DND-41 (cell line): ENCODE measurements around the gene ASRGL1.

Experiments
- ATAC-seq: fragments of 200-7000 bp; cut with Tn5 transposase; 3 replicates; pipeline ENCODE4 v1.9.1; 2021; ENCODE audit warnings: low read depth; ENCODE audit not compliant: insufficient read depth
- DNase-seq: peaks from one replicate; pipeline ENCODE4 v3.0.0-alpha.2; 2020
- H2AFZ ChIP-seq: 2 replicates; pipeline ENCODE4 v1.6.0; 2012; ENCODE audit warnings: low read depth, low read length
- H3K27ac ChIP-seq: 2 replicates; pipeline ENCODE4 v1.5.1; 2012; ENCODE audit warnings: low read length, inconsistent platforms
- H3K27me3 ChIP-seq: fragments of 200-600 bp; sonication (generic); 2 replicates; pipeline ENCODE4 v1.6.0; 2012; ENCODE audit warnings: low read length, mild to moderate bottlenecking, inconsistent platforms; ENCODE audit not compliant: insufficient read depth, poor library complexity
- H3K36me3 ChIP-seq: 2 replicates; pipeline ENCODE4 v1.5.1; 2012; ENCODE audit warnings: low read length, inconsistent platforms; ENCODE audit not compliant: insufficient read depth
- H3K4me1 ChIP-seq: 2 replicates; pipeline ENCODE4 v1.5.1; 2012; ENCODE audit warnings: mild to moderate bottlenecking, low read length; ENCODE audit not compliant: insufficient read depth
- H3K4me2 ChIP-seq: 2 replicates; pipeline ENCODE4 v1.6.0; 2012; ENCODE audit warnings: mild to moderate bottlenecking, moderate library complexity, low read length, inconsistent platforms; ENCODE audit not compliant: insufficient read depth
- H3K4me3 ChIP-seq, 2 experiments: fragments of 200-600 bp in 1 of 2; shearing (Covaris generic) in 1 of 2; 2 replicates each; pipeline ENCODE4 v1.5.1; 2012 to 2016; ENCODE audit warnings: inconsistent platforms in 2 of 2, low read length in 2 of 2, mild to moderate bottlenecking in 2 of 2, low read depth in 1 of 2, moderate library complexity in 1 of 2
- H3K79me2 ChIP-seq: 2 replicates; pipeline ENCODE4 v1.6.0; 2012; ENCODE audit warnings: low read length, inconsistent platforms; ENCODE audit not compliant: insufficient read depth
- H3K9ac ChIP-seq: 2 replicates; pipeline ENCODE4 v1.6.0; 2012; ENCODE audit warnings: low read depth, mild to moderate bottlenecking, inconsistent platforms, low read length, moderate library complexity
- H3K9me3 ChIP-seq: 2 replicates; pipeline ENCODE4 v1.5.1; 2012; ENCODE audit warnings: low read length, moderate library complexity, mild to moderate bottlenecking, inconsistent platforms; ENCODE audit not compliant: insufficient read depth, severe bottlenecking
- H4K20me1 ChIP-seq: 2 replicates; pipeline ENCODE4 v1.6.0; 2012; ENCODE audit warnings: low read length; ENCODE audit not compliant: insufficient read depth
- CTCF ChIP-seq: IDR thresholded peaks from 2 replicates; pipeline ENCODE4 v1.5.1; 2012; ENCODE audit warnings: borderline replicate concordance, low read length, moderate library complexity, mild to moderate bottlenecking; ENCODE audit not compliant: poor library complexity, severe bottlenecking; ENCODE audit errors: extremely low read depth
- EZH2 ChIP-seq: IDR thresholded peaks from 3 replicates; pipeline ENCODE4 v1.6.1; 2012; ENCODE audit warnings: borderline replicate concordance, low read depth, mild to moderate bottlenecking, moderate library complexity, low read length, inconsistent platforms; ENCODE audit not compliant: severe bottlenecking

ASRGL1 gene

GRCh38 chr11:62411524-62411923 lies 74.3 kb downstream of the ASRGL1 start:
- no peak for TF ChIP-seq CTCF

GRCh38 chr11:62413060-62413696 lies 75.9 kb downstream of the ASRGL1 start:
- no peak overlapping the region for H3K27ac ChIP-seq
- no peaks in the 10 kb centered on the region for H3K9me3 ChIP-seq

More at GRCh38 chr11:62411524-62411923, 74.3 kb downstream of the ASRGL1 start:
- H2AFZ ChIP-seq, result no peak overlapping the region
- no peaks in the 10 kb centered on the region for H4K20me1 ChIP-seq
- H3K4me3 ChIP-seq, result no peak overlapping the region
- no peaks in the 10 kb centered on the region for H3K9me3 ChIP-seq
- H3K4me2 ChIP-seq, result no peak overlapping the region
- H3K4me1 ChIP-seq, result no peaks in the 10 kb centered on the region
- H3K9ac ChIP-seq, result no peak overlapping the region
- H3K27ac ChIP-seq, result no peak overlapping the region
- ATAC-seq (no peak), DNase-seq (no peak)
- H3K79me2 ChIP-seq, result no peaks in the 10 kb centered on the region
- H3K27me3 ChIP-seq, result no peaks in the 10 kb centered on the region
- H3K36me3 ChIP-seq, result no peaks in the 10 kb centered on the region

GRCh38 chr11:62416596-62416995 lies 79.3 kb downstream of the ASRGL1 start:
- Histone ChIP-seq H3K9ac (no peak overlapping the region), H3K4me3 (no peak overlapping the region), H3K36me3 (no peaks in the 10 kb centered on the region), H3K4me1 (no peaks in the 10 kb centered on the region), H4K20me1 (no peaks in the 10 kb centered on the region), H3K79me2 (no peaks in the 10 kb centered on the region), H2AFZ (no peak overlapping the region), H3K9me3 (no peaks in the 10 kb centered on the region), H3K27ac (no peak overlapping the region), H3K27me3 (peaks cover 11% of the 10 kb centered on the region), H3K4me2 (no peak overlapping the region)
- ATAC-seq (no peak), DNase-seq (no peak)
- TF ChIP-seq CTCF (no peak), EZH2 (no peak)

More at GRCh38 chr11:62413060-62413696, 75.9 kb downstream of the ASRGL1 start:
- no peaks in the 10 kb centered on the region for H3K79me2 ChIP-seq
- H3K4me1 ChIP-seq, result no peaks in the 10 kb centered on the region
- H3K4me2 ChIP-seq, result no peak overlapping the region
- no peak overlapping the region for H3K9ac ChIP-seq
- peaks cover 3% of the 10 kb centered on the region for H3K27me3 ChIP-seq
- no peak overlapping the region for H2AFZ ChIP-seq
- TF ChIP-seq EZH2, result no peak
- no peak for TF ChIP-seq CTCF
- H3K4me3 ChIP-seq, result no peak overlapping the region
- no peak for ATAC-seq
- no peaks in the 10 kb centered on the region for H3K36me3 ChIP-seq
- no peak for DNase-seq
- H4K20me1 ChIP-seq, result no peaks in the 10 kb centered on the region
